ENCODE results near the gene PAPOLB.

Gene PAPOLB

DNA sequence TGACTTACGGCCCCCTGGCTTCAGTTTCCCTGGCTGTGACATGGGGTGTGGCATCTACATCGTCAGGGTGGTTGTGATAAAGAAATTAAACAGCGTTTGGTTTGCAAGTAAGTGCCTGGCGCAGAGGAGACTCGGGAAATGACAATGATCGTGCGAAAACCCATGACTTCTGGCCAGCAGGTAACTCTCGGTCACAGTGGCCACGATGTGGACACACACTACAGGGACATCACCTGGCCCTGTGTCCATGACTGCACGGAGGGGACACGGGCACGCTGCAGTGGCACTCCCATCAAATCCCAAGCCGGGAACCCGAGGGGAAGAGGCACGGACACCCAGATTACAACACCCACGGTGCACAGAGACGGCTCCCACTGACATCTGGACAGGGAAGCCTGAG is 28.7 kb downstream of the PAPOLB start:
- TF ChIP-seq, protein P1, sequence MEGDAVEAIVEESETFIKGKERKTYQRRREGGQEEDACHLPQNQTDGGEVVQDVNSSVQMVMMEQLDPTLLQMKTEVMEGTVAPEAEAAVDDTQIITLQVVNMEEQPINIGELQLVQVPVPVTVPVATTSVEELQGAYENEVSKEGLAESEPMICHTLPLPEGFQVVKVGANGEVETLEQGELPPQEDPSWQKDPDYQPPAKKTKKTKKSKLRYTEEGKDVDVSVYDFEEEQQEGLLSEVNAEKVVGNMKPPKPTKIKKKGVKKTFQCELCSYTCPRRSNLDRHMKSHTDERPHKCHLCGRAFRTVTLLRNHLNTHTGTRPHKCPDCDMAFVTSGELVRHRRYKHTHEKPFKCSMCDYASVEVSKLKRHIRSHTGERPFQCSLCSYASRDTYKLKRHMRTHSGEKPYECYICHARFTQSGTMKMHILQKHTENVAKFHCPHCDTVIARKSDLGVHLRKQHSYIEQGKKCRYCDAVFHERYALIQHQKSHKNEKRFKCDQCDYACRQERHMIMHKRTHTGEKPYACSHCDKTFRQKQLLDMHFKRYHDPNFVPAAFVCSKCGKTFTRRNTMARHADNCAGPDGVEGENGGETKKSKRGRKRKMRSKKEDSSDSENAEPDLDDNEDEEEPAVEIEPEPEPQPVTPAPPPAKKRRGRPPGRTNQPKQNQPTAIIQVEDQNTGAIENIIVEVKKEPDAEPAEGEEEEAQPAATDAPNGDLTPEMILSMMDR (IDR thresholded peaks at IDR 0.05; ENCODE audit: low read depth, low read length), result no peak
- no peak overlapping the region for H3K4me3 ChIP-seq (replicated peaks in 1 of 2; ENCODE audit: low read depth in 2 of 2, low read length in 2 of 2)
- DNase-seq (ENCODE audit: low read depth in 2 of 2), result no peak

DNA sequence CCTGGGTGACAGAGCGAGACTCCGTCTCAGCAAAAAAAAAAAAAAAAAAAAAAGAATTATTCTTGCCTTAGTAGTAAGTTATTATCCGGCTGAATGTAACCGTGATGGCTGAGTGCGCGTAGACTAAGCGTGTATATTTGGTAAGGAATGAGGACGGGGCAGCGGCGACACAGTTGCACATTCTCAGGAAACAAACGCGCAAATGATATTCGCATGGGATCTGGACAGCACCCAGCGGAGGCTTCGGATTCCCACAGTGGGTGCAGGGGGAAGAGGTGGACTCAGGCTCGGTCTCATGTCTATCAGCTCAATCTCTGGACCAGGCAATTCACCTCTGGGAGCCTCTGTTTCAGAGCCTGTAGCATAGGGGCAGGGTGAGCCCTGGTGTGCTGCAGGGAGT is 29.1 kb downstream of the PAPOLB start:
- no peak overlapping the region for H3K4me3 ChIP-seq (replicated peaks in 1 of 2; ENCODE audit: low read depth in 2 of 2, low read length in 2 of 2)
- TF ChIP-seq, protein P1 (IDR thresholded peaks at IDR 0.05; ENCODE audit: low read depth, low read length), result no peak
- no peak for DNase-seq (ENCODE audit: low read depth in 2 of 2)

DNA sequence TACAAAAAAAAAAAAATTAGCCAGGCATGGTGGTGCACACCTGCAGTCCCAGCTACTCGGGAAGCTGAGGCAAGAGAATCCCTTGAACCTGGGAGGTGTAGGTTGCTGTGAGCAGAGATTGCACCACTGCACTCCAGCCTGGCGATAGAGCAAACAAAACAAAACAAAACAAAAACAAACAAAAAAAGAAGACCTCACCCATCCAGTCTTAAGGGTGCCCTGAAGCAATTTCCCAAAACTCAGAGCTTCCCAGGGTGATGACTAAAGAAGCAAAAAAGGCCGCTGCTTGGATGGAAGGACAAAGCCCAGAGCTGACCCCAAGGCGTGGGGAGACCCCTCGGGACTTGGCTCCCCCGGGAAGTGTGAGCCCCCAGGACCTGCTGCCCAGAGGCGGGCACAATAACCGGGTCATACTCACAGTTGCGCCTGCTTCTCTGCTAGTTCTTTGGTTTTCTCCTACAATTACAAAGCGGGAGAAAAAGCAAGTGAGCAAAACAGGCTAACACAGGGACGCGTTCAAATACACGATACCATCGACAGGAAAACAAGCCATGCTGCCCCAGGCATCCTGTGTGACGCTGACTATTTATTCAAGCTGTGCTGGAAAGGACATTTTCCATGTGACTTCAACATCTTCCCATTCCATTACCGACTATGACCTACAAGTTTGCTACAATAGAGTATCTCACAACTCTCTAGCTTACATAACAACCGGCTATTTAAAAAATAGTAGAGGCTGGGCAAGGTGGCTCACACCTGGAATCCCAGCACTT is 29.9 kb downstream of the PAPOLB start:
- no peak for DNase-seq (ENCODE audit: low read depth in 2 of 2)
- no peak overlapping the region for H3K4me3 ChIP-seq (replicated peaks in 1 of 2; ENCODE audit: low read depth in 2 of 2, low read length in 2 of 2)
- TF ChIP-seq, protein P1 (IDR thresholded peaks at IDR 0.05; ENCODE audit: low read depth, low read length), result no peak

DNA sequence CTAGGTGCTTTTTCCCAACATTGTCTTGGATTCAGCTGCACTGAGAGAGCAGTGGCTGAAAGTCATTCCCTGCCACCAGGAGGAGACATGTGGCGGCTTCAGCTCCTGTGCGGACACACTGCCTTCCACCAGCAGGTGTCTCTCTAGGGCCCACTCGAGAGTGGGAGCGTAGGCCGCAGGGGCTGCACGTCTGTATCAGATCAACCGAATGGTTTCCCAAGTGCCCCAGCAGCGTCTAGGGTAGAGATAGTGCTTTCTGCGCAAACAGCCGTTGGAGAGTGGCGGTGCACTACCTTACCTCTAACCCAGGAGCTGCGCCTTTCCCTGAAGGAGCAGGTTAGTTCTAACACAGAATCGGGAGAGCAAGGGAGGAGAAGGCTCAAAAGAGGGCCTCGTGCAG is 31.7 kb downstream of the PAPOLB start:
- TF ChIP-seq, protein P1 (IDR thresholded peaks at IDR 0.05; ENCODE audit: low read depth, low read length), result peak; percentile 92
- peak; percentile 70 to 74 for DNase-seq (ENCODE audit: low read depth in 2 of 2)
- no peak overlapping the region for H3K4me3 ChIP-seq (replicated peaks in 1 of 2; ENCODE audit: low read depth in 2 of 2, low read length in 2 of 2)

DNA sequence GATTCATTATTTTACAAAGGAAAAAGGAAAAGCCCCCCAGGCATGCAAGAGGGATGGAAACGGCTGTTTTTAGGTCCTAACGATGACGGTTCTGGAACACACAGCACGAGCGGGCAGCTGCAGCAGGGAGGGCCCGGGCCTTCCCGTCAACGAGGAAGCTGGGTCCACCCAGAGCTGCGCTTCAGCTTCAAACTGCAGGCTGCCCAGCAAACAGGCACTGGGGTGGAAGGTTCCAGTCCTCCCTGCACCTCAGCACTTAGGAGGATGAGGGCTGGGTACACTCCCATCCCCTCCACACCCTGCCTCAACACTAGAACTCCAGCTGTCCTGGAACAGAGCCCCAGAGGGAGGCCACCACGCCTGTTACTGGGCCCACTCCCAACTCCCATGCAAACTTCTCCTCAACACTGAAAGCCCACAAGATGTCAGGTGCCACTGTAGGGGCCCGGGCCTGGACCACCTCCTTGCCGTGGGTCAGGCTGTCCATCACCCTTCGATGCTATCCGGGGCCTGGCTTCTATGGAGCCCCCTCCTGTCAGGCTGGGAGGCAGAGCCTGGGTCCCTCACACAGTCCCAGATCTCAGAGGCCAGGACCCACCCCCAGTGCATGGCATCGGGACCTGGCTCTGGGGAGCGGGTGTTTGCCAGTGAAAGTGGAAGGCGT is 33.0 kb downstream of the PAPOLB start:
- H3K4me3 ChIP-seq (replicated peaks in 1 of 2; ENCODE audit: low read depth in 2 of 2, low read length in 2 of 2), result no peak overlapping the region
- no peak for DNase-seq (ENCODE audit: low read depth in 2 of 2)
- TF ChIP-seq, protein P1 (IDR thresholded peaks at IDR 0.05; ENCODE audit: low read depth, low read length), result no peak

DNA sequence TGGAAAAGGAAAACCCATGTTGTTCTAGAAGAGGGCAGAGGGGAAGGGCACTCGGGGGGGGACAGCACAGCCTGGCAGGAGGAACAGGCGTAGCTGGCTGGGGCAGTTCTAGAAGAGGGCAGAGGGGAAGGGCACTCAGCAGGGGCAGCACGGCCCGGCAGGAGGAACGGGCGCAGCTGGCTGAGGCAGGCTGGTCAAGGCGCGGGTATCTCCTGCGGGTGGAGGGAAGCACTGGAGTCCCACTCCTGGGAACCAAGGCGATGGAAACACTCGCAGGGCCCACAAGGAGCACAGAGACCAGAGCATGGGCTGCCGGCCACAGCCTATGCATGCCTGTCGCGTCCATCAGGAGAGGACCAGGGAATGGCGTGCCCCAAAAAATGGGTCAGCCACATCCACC is 36.7 kb downstream of the PAPOLB start:
- no peak for DNase-seq (ENCODE audit: low read depth in 2 of 2)
- TF ChIP-seq, protein P1 (IDR thresholded peaks at IDR 0.05; ENCODE audit: low read depth, low read length), result no peak
- no peak overlapping the region for H3K4me3 ChIP-seq (replicated peaks in 1 of 2; ENCODE audit: low read depth in 2 of 2, low read length in 2 of 2)
